AG04449 (cell line): ENCODE measurements around the gene NOP16.

Experiments used
- CTCF ChIA-PET: fragments of 350-600 bp; formaldehyde crosslinking; extraction: SDS; loops from one replicate; lab custom pipeline; 2021; ENCODE audit warnings: antibody characterized with exemption; lab: Yijun Ruan, JAX
- POLR2A ChIA-PET: fragments of 400-600, 350-600 bp; formaldehyde crosslinking; extraction: SDS; loops from one replicate; lab custom pipeline; 2020; ENCODE audit warnings: antibody characterized with exemption, inconsistent platforms; lab: Yijun Ruan, JAX
- DNase-seq: peaks from one replicate; pipeline ENCODE4 v3.0.0-alpha.2; 2010; ENCODE audit warnings: low read depth, low spot score
- H3K4me3 ChIP-seq: 2 replicates; pipeline ENCODE4 v1.5.1; 2011; ENCODE audit warnings: low read depth, mild to moderate bottlenecking, control low read depth, low read length
- TF ChIP-seq, protein P1 (sequence below): IDR thresholded peaks from one replicate; pipeline ENCODE4 v1.5.1; 2011; ENCODE audit warnings: mild to moderate bottlenecking, moderate library complexity, low read length, control low read depth, inconsistent platforms; ENCODE audit not compliant: insufficient read depth; ENCODE audit errors: missing control alignments

NOP16 gene

GRCh38 chr5:176416965-176417364, 28.6 kb upstream of the NOP16 start:
- ChIA-PET CTCF (interaction anchor here (0.7 to 6.1 kb wide), 23 partner anchors 9 to 694 kb away, joined by 3 to 66 read pairs (median 6); partner anchors contain the start of genes FAF2, HIGD2A, NOP16 and RNF44), POLR2A (interaction anchor here (1.6 to 1.9 kb wide), 2 partner anchors 31 to 121 kb away, joined by 6 to 11 read pairs; partner anchors contain the start of genes FAF2 and RNF44)
- H3K4me3 ChIP-seq, result peak overlapping the region; percentile 51; the same call in 1 of the 2 replicates
- TF ChIP-seq, protein P1, sequence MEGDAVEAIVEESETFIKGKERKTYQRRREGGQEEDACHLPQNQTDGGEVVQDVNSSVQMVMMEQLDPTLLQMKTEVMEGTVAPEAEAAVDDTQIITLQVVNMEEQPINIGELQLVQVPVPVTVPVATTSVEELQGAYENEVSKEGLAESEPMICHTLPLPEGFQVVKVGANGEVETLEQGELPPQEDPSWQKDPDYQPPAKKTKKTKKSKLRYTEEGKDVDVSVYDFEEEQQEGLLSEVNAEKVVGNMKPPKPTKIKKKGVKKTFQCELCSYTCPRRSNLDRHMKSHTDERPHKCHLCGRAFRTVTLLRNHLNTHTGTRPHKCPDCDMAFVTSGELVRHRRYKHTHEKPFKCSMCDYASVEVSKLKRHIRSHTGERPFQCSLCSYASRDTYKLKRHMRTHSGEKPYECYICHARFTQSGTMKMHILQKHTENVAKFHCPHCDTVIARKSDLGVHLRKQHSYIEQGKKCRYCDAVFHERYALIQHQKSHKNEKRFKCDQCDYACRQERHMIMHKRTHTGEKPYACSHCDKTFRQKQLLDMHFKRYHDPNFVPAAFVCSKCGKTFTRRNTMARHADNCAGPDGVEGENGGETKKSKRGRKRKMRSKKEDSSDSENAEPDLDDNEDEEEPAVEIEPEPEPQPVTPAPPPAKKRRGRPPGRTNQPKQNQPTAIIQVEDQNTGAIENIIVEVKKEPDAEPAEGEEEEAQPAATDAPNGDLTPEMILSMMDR, result no peak
- DNase-seq, result no peak

DNA sequence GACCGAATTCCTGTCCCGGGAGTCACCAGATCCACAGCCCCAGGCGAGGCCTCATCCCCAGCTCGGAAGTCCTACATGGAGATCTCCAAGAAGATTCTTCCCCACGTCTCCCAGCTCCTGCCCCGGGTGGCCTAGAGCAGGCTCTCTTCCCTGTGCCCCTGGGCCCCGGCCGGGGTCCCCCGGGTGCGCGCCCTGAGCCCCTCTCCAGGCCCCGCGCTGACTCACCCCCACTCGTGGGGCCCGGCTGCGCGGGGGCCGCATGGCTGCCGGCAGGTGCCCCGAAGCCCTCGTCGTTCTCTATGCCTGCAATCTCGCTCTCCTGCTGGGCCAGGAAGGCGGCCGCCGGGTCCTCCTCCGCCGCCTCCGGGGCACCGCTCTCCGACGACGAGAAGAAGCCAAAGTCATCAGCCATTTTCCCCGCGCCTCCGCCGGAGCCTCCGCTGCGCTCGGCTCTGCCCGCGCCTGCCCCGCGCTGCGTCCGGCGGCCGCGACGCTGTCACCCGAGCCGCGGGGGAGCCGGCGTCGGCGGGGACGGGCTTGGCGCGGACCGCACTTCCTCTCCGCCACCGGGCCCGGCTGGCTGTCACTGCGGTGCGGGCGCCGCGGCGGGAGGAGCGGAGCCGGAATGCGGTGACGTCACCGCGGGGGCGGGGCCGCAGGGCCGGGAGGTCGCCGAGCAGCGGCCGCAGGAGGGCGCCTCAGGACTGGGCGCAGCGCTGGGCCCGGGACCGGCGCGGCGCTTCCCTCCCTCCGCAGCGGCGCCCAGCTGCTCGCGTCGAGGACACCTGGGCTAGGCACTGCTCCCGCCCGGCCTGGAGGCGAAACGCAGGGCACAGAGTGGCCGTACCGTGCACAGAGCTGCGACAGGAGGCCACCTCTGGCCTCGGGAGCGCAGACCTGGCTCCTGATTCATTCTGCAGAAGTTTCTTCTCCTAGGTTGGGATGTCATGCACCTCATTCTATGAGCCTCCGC, 27.8 kb upstream of the NOP16 start, which contains the start of gene CLTB:
TSS of gene CLTB (minus strand) at position 588 of the 973 bp plus-strand sequence. CDS start at position 412, 176 bp downstream.
- peak within 1 kb of the TSS; percentile 72 for H3K4me3 ChIP-seq
- CTCF ChIA-PET, result interaction anchor here (0.7 to 6.1 kb wide), 27 partner anchors 10 to 695 kb away, joined by 3 to 66 read pairs (median 5); partner anchors contain the start of genes FAF2, HIGD2A, NOP16 and RNF44
- no peak for DNase-seq
- POLR2A ChIA-PET, result interaction anchor here (0.6 to 1.9 kb wide), 3 partner anchors 12 to 121 kb away, joined by 5 to 11 read pairs (median 6); partner anchors contain the start of genes FAF2 and RNF44
- TF ChIP-seq, protein P1, result peak; percentile 73

GRCh38 chr5:176415240-176415951, 27.0 kb upstream of the NOP16 start:
- peak overlapping the region; percentile 72 for H3K4me3 ChIP-seq
- DNase-seq, result no peak
- CTCF ChIA-PET, result interaction anchor here (0.9 to 6.1 kb wide), 13 partner anchors 9 to 685 kb away, joined by 3 to 66 read pairs (median 7); partner anchors contain the start of genes FAF2, HIGD2A and NOP16
- TF ChIP-seq, protein P1, result no peak
- POLR2A ChIA-PET, result interaction anchor here (0.6 to 1.9 kb wide), 3 partner anchors 13 to 122 kb away, joined by 5 to 11 read pairs (median 6); partner anchors contain the start of genes FAF2 and RNF44

GRCh38 chr5:176414704-176415103, 26.3 kb upstream of the NOP16 start:
- no peak overlapping the region for H3K4me3 ChIP-seq
- ChIA-PET POLR2A (no interaction called here), CTCF (interaction anchor here (0.8 to 6.1 kb wide), 4 partner anchors 15 to 173 kb away, joined by 4 to 66 read pairs (median 28); partner anchors contain the start of gene FAF2)
- no peak for DNase-seq
- TF ChIP-seq, protein P1, result no peak

GRCh38 chr5:176413709-176414191, 25.4 kb upstream of the NOP16 start:
- ChIA-PET POLR2A (no interaction called here), CTCF (interaction anchor here (0.8 to 6.1 kb wide), 5 partner anchors 14 to 174 kb away, joined by 3 to 66 read pairs (median 5); partner anchors contain the start of gene FAF2)
- TF ChIP-seq, protein P1, result no peak
- no peak for DNase-seq
- no peak overlapping the region for H3K4me3 ChIP-seq
